HL-60 (cell line): Measurements from ENCODE around the gene CCNI2.

Source experiments
- DNase-seq, 2 experiments: peaks; one replicate each; pipeline ENCODE4 v3.0.0-alpha.2; 2010 to 2020; ENCODE audit warnings: low read depth in 1 of 2, low spot score in 1 of 2
- H3K27ac ChIP-seq: fragments of 250-450 bp; sonication (Bioruptor Pico); replicated peaks from 2 replicates; pipeline ENCODE4 v1.5.1; 2020; ENCODE audit warnings: mild to moderate bottlenecking, moderate library complexity
- H3K27me3 ChIP-seq: fragments of 250-450 bp; sonication (Bioruptor Pico); 2 replicates; pipeline ENCODE4 v1.5.1; 2021; ENCODE audit warnings: mild to moderate bottlenecking, moderate library complexity; ENCODE audit not compliant: insufficient read depth, poor library complexity, severe bottlenecking
- H3K4me3 ChIP-seq: replicated peaks from 2 replicates; pipeline ENCODE4 v1.5.1; 2011; ENCODE audit warnings: mild to moderate bottlenecking, control low read depth, low read length; ENCODE audit not compliant: insufficient read depth
- CTCF ChIP-seq: IDR thresholded peaks from one replicate; pipeline ENCODE4 v1.5.1; 2011; ENCODE audit warnings: low read length, control low read depth, inconsistent platforms; ENCODE audit not compliant: insufficient read depth
- GABPA ChIP-seq: IDR thresholded peaks from 2 replicates; pipeline ENCODE4 v1.6.1; 2012; ENCODE audit warnings: low read depth
- POLR2AphosphoS5 ChIP-seq: IDR thresholded peaks from 2 replicates; pipeline ENCODE4 v1.6.1; 2012; ENCODE audit warnings: low read depth
- REST ChIP-seq: IDR thresholded peaks from 2 replicates; pipeline ENCODE4 v1.6.1; 2012; ENCODE audit warnings: low read depth; ENCODE audit not compliant: insufficient replicate concordance
- SPI1 ChIP-seq: IDR thresholded peaks from 2 replicates; pipeline ENCODE4 v1.6.1; 2012; ENCODE audit warnings: low read depth, mild to moderate bottlenecking, borderline replicate concordance
- long read RNA-seq: library from polyadenylated mRNA; unstranded; transcript quantifications from one replicate; pipeline ENCODE4 v2.0.0, GENCODE V29; 2020

CCNI2 gene
- long read RNA-seq = 0 reads

GRCh38 chr5:132746954-132747615, at the start of gene CCNI2:
Gene CCNI2, plus strand, starts transcription at chr5:132747426. Its CDS starts 70 bp downstream, at chr5:132747496.
- Histone ChIP-seq H3K4me3 (peak within 1 kb of the TSS; percentile 23; the same call in 1 of the 2 replicates), H3K27me3 (no peaks in the 10 kb centered on the region), H3K27ac (no peak within 1 kb of the TSS)
- TF ChIP-seq GABPA (no peak), POLR2AphosphoS5 (no peak), SPI1 (no peak), CTCF (no peak), REST (no peak)
- DNase-seq = no peak

GRCh38 chr5:132704875-132705274, 42.4 kb upstream of the CCNI2 start:
- no peak for DNase-seq
- Histone ChIP-seq H3K27me3 (no peaks in the 10 kb centered on the region), H3K27ac (no peak overlapping the region), H3K4me3 (no peak overlapping the region)
- TF ChIP-seq GABPA (no peak), SPI1 (no peak), REST (no peak), POLR2AphosphoS5 (no peak), CTCF (no peak)

GRCh38 chr5:132708645-132709044, 38.6 kb upstream of the CCNI2 start:
- TF ChIP-seq REST = no peak
- no peak for TF ChIP-seq POLR2AphosphoS5
- no peak for TF ChIP-seq CTCF
- no peak for TF ChIP-seq GABPA
- TF ChIP-seq SPI1 = no peak
- Histone ChIP-seq H3K4me3 (no peak overlapping the region), H3K27me3 (no peaks in the 10 kb centered on the region), H3K27ac (no peak overlapping the region)
- no peak for DNase-seq
